Hematopoietic multipotent progenitor cell treated with erythropoietin and hydrocortisone succinate and interleukin-3 and kit ligand, for 4 days (in vitro differentiated cells): Measurements from ENCODE around the gene CCZ1B.
"Not testable (repeated sequence)": the region's sequence is repeated elsewhere in the genome, so short reads cannot be mapped to it uniquely, and the experiment has no call there.

Experiments
- DNase-seq: peaks from one replicate; pipeline ENCODE4 v3.0.0-alpha.2; 2015

CCZ1B gene

DNA sequence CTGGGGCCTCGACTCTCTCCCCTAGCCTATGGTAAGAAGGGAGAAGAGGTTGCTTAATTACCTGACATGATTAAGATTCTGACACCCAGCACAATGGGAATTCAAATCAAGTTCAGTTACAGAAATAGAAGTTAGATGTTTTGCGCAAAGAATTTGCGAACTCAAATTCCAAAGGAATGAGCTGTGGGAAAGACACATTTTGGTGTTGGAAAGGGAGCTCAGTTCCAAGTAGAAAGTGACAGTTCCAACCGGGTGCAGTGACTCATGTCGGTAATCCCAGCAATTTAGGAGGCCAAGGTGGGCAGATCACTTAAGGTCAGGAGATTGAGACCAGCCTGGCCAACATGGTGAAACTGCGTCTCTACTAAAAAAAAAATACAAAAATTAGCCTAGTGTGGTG lies 4.0 kb upstream of the CCZ1B start:
- DNase-seq = not testable (repeated sequence)

DNA sequence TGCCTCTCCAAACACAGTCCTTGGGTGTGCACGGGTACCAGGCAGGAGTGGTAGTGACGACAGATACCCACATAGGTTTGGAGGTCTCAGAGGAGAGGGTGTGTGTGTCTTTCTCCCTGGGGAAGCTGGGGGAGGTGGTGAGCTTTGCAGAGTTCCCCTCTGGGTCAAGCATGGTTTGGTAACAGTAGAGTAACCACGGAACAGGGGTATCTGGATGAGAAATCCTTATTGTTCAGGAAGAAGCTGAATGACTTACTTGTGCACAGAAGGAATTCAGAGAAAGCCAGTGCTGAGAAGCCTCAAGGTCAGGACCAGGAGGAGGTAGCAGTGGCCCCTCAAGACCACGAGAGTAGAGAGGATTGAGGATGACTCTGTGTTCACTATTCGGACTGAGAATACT lies 3.5 kb upstream of the CCZ1B start:
- not testable (repeated sequence) for DNase-seq

DNA sequence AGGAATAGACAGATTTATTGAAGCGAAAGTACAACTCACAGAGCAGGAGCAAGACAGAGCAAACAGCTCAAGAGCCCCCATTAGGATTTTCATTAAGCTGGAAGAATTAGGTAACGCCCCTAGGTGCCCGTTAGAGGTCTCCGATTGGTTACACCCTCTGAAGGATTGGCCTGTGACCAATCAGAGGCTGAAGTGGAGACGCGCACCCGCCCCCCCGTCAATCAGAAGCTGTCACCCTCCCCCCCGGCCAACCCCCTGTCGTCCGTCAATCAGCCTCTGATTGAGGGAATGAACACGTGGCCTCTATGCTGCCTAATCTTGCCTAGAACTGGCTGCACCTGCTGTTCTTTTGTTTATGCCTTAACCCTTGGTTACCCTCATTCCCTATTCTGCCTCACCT lies 1.1 kb upstream of the CCZ1B start:
- DNase-seq = peak; percentile 5

DNA sequence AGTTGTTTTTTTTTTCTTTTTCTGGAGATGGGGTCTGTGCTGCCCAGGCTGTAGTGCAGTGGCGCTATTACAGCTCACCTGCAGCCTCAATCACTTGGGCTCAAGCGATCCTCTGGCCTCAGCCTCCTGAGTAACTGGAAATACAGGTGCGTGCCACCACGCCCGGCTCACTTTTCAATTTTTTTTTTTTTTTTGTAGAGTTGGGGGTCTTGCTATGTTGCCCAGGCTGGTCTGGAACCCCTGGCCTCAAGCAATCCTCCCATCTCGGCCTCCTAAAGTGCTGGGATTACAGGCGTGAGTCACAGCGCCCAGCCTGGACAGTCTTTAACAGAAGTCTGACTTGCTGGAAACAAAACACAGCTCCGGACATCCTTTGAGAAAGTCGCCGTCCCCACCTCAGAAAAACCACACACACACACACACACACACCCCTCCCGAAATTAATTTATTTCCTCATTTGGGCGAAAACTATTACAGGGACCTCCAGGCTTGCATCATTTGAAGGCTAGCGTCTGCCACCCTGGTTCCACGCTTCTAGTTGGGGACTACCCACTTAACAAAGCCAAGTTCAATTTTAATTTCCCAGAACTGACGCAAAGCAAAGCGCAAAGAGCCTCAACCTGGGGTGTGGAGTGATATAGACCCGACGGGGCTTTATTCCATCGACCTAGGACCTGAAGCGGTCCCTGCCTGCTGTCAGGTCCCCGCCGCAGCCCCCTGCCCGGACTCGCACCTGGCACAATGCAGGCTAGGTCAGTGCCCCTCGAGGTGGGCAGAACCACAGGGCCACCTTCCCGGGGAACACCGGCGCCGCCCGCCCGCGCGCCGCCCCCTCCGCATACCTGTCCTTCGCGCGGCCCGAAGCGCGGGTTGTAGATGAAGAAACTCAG lies 594 bp downstream of the CCZ1B start:
- not testable (repeated sequence) for DNase-seq

DNA sequence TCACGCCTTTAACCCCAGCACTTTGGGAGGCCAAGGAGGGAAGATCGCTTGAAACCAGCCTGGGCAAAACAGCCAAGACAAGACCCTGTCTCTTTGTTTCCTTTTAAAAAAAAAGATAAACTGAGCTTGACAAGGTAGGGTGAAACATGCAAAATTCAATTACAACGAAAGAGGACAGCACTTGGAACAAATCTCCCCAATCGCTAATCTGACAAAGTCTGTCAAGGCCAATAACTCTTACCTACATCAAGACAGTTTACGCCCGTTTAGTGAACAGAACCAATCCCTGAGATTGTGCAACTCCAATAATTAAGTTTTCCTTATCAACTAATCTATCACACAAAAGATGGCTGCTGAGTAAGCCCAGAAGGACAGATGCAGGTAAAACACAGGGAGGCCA lies 4.5 kb downstream of the CCZ1B start:
- DNase-seq = not testable (repeated sequence)

DNA sequence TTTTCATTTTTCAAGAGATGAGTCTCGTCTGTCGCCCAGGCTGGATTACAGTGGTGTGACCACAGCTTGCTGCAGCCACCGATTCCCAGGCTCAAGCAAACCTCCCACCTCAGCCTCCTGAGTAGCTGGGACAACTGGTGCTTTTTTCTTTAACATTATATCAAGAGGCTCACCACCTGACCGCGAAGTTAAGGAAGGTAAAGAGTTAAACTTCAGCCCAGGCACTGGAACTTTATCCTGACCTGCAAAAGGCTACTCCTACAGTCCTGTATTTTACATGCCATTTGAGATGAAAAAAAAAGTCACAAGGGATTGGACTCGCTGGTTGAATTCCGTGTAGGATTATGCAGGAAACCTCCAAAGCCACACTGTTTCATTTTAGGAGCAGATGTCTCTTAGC lies 10.6 kb downstream of the CCZ1B start:
- not testable (repeated sequence) for DNase-seq

DNA sequence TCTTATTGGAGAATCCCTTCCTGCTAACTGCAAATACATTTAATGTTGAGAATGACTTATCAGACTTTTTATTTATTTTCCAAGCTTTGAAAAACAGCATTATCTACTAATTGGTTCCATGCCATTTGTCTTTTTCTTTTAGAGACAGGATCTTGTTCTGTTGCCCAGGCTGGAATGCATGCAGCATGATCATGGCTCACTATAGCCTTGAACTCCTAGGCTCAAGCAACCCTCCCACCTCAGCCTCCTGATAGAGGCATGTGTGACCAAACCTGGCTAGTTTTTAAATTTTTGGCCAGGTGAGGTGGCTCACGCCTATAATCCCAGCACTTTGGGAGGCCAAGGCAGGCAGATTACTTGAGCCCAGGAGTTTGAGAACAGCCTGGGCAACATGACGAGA lies 13.1 kb downstream of the CCZ1B start:
- DNase-seq = not testable (repeated sequence)

DNA sequence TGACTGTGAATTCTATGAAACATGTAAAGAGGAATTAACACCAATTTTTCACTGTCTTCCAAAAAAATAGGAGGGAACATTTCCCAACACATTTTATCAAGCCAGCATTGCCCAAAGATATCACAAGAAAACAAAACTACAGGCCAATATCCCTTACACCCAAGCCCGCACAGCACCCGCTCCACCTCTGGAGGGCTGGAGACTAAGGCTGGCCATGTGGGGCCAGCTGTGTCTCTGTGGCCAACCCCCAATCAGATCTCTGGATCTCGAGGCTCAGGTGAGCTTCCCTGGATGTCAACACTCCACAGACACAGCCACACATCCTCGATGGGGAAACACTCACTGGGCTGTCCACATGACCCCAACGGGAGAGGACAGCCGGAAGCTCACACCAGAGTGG lies 18.1 kb downstream of the CCZ1B start:
- DNase-seq = not testable (repeated sequence)

DNA sequence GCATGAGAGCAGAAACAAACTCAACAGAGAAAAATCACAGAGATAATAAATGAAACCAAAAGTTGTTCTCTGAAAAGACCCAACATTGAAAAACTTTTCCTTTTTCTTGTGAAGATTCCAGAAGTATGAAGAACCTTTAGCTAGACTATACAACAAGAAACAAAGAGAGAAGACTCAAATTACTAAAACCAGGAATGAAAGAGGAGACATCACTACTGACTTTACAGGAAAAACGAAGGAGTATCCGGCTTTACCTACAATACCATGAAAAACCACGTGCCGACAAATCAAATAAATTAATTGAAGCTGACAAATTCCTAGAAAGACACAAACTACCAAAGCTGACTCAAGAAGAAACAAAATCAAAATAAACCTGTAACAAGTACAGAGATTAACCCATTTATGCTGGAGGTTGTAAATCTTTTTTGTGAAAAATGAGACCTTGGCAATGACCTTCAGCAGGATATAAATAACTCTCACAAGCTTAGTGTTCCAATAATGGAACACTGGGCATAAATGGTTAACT lies 18.6 kb downstream of the CCZ1B start:
- not testable (repeated sequence) for DNase-seq

DNA sequence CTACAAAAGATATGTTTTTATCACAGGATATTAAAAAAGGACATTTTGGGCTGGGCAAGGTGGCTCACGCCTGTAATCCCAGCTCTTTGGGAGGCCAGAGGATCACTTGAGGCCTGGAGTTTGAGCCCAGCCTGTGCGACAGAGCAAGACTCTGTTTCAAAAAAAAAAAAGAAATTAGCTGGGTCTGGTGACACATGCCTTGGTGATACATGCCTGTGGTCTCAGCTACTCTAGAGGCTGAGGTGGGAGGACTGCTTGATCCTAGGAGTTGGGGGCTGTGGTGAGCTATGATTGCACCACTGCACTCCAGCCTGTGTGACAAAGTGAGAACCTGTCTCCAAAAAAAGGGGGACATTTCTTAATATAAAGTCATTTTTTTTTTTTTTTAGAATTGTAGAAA lies 25.7 kb downstream of the CCZ1B start:
- DNase-seq = not testable (repeated sequence)

DNA sequence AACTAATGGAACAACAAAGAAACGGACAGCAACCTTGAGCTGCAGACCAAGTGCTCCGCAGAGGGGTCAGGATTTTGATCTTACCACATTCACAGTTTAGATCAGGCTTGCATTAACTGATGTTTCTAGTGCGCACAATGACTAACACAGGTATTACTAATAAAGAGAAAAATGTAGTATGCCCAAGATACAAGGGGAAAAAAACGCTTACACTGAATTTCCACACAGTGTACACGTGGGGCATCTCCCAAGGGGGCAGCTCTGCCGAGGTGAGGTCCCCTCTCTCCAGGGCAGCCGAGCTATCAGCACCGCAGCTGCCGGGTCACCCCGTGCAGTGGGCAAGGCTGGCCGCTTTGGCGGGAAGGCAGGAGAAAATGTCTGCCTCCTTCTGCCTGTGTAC lies 26.2 kb downstream of the CCZ1B start:
- DNase-seq = not testable (repeated sequence)

DNA sequence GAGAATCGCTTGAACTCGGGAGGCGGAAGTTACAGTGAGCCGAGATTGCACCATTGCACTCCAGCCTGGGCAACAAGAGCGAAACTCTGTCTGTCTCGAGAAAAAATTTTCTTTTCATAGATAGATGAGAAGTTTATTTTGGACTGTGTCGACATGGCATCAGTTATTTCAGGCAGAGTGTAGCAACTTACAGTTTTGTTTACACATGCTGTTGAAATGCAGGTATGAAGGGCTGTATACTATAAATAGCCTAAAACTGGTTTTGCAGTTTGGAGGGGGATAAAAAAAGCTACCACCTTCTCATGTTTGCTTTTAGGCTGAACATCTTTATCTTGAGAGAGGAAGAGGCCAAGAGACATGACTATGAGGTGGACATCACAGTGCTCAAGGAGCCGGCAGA lies 28.0 kb downstream of the CCZ1B start:
- not testable (repeated sequence) for DNase-seq

DNA sequence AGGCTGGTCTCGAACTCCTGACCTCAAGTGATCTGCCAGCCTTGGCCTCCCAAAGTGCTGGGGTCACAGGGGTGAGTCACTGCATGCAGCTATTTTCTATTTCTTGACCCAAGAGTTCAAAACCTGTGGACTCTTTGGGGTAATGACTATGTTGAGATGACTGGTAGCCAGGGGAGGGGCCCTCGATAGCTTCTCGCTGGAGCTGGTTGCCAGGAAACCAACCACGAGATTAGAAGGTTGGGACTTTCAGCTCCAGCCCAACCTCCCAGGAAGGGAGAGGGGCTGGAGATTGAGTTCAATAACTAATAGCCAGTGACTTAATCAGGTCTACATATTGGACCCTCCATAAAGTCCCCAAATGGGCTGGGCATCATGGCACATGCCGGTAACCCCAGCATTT lies 28.9 kb downstream of the CCZ1B start:
- peak; percentile 3 for DNase-seq

DNA sequence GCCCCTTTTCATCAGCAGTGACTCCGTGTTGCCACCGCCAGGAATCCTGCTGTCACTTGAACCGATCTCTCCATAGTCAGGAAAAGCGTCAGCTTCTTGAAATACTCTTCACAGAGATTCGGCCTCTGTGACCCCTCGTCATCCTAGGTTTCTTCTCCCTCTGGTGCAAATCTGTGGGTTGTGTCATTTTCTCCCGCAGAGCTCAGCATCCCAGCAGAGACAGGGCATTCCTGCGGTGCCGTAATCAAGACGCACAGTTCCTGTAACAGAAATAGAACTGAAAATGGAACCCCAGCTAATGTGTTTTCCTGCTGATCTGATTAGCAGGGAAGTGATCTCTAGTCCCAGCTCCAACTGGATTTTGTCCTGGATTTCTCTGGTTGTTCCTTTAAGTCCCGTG lies 31.8 kb downstream of the CCZ1B start:
- DNase-seq = not testable (repeated sequence)

DNA sequence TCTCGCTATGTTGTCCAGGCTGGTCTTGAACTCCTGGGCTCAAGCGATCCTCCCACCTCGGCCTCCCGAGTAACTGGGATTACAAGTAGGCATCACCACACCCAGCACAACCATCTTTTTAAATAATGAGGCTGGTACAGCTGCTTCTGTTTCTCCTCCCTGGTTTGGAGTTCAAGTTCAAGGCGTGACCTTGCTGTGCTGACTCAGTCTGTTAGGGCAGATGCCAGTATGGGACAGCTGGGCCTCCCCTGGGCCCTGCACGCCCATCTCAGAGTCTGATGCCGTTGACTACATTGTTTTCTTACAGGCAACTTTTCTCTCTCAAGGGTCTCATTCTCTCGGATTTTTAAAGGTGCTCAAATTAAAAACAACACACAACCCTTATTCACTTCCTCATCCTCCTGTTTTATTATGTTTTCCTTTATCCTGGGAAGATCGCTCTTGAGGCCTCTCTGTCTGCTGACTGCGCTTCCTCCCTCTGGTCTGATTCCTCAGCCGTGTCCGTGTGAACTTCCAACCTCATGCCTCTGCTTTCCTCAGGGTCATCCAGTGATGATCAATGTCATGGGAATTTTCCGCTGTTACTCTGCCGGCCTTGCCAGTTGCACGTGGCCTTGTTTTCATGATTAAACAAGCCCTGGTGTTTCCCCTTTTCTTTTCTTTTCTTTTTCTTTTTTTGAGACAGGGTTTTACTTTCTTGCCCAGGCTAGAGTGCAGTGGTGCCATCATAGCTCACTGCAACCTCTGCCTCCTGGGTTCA lies 33.8 kb downstream of the CCZ1B start:
- DNase-seq = not testable (repeated sequence)

DNA sequence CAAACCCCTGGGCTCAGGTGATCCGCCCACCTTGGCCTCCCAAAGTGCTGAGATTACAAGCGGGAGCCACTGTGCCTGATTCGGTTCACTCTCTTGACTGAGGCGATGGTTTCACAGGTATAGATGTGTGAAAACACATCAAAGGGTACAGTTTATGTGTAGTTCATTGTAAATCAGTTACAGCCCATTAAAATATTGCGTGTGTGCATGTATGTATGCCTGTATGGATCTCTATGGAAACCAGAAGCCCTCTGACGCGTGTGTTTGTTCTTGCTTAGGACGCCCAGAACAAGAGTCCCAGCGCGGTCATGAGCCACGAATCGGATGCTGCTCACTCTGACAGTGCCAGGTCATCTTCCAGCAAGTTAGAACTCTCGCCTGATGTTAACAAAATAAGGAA lies 36.7 kb downstream of the CCZ1B start:
- DNase-seq = not testable (repeated sequence)

DNA sequence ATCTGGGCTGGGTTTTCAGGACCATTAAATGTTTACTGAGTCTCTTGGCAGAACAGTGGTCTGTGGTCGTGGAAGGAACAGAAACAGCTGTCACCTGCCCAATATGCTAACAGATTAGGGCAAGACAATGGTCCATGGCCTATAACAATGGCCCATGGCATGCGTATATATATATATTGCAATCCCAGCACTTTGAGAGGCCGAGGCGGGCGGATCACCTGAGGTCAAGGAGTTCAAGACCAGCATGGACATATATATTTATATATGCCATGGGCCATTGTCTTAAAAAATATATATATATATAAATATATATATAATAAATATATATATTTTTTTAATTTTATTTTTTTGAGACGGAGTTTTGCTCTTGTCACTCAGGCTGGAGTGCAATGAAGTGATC lies 44.5 kb downstream of the CCZ1B start:
- DNase-seq = peak; percentile 1

DNA sequence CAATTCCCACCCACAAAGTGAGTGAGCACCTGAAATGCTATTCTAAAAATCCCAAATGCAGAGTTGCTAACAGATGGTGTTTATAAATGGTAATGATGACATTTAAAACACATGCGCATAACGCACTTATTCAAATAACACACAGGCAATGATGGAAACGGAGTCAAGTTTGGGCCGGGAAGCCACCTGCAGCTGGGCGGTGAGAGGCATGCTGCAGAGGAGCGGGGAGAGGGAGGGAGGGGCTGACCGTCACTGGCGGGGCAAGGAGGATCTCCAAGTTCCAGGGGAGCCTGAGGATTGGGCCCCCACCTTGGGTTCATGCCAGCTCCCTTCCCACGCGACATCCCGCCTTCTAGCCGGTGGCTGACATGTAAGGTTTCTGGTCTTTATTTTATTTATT lies 64.9 kb downstream of the CCZ1B start:
- not testable (repeated sequence) for DNase-seq

DNA sequence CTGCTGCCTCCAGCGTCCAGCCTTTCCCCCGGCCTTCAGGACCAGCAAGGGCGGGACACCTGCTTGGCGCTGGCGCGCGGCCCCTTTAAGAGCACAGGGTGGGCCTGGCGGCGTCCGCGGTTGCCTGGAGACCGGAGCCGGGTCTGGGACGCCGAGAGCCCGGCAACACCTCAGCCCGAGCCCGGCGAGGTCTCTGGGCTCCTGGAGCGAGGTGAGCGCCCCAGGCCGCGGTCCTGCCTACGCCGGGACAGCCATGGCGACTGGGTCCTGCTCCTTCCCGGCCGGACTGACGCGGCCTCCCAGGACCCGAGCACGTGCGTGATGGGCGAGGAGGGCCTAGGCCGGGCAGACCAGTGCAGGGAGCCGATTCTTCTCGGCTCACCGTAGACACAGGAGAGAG lies 72.1 kb downstream of the CCZ1B start, which contains the start of gene RSPH10B2:
Gene RSPH10B2, plus strand, starts transcription at position 140 of the 400 bp plus-strand sequence. CDS start 3,575 bp downstream, outside the sequence.
- not testable (repeated sequence) for DNase-seq

DNA sequence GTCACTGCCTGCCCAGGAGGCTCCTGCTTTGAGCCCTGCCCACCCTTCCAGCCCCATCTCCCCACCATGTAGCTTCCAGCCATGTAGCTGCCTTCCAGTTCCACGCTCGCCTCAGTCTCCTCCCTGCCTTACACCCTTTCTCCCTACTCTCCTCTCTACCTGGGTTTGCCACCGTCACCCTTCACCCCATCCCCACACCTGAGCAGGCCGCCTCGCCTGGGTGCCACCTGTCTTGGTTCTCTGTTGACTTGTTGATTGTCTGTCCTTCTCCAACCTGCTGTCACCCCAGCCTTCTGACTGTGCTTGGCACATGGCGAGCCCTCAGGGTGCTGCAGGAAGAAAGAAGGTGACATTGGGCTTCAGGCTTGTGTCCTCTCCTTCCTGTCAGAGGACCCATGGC lies 75.9 kb downstream of the CCZ1B start:
- not testable (repeated sequence) for DNase-seq

DNA sequence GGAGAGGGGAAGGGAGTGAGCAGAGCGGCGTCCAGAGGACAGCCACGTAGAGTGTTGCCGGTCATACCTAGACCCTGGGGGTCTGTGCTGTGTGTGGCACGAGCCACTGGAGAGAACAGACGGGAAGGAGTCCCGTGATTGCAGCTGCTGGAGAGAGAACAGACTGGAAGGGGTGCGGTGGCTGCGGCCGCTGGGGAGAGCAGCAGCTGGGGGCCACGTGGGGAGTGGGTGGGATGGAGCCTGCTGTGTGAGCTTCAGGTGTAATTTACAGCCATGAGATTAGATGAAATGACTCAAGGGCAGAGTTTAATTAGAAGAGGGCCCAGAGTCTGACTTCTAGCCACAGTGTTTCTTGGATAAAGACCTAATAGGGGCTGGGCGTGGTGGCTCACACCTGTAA lies 76.7 kb downstream of the CCZ1B start:
- DNase-seq = not testable (repeated sequence)
